Measurements from ENCODE around the gene NTNG2.

DNA sequence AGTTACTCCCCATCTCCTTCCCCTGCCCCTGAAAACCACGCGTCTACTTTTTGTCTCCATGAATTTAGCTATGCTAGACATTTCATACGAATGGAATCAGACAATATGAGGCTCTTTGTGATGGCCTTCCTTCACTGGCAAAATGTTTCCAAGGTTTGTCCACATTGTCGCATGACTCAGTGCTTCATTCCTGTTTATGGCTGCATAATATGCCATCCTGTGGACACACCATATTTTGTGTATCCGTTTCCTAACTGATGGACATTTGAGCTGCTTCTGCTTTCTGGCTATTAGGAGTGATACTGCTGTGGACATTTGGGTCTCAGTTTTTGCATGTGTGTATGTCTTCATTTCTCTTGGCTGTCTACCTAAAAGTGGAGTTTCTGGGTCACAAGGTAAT is 14.5 kb downstream of the NTNG2 start:
- TF ChIP-seq, protein P1, sequence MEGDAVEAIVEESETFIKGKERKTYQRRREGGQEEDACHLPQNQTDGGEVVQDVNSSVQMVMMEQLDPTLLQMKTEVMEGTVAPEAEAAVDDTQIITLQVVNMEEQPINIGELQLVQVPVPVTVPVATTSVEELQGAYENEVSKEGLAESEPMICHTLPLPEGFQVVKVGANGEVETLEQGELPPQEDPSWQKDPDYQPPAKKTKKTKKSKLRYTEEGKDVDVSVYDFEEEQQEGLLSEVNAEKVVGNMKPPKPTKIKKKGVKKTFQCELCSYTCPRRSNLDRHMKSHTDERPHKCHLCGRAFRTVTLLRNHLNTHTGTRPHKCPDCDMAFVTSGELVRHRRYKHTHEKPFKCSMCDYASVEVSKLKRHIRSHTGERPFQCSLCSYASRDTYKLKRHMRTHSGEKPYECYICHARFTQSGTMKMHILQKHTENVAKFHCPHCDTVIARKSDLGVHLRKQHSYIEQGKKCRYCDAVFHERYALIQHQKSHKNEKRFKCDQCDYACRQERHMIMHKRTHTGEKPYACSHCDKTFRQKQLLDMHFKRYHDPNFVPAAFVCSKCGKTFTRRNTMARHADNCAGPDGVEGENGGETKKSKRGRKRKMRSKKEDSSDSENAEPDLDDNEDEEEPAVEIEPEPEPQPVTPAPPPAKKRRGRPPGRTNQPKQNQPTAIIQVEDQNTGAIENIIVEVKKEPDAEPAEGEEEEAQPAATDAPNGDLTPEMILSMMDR (conservative IDR thresholded peaks at IDR 0.05; ENCODE audit: low read depth, low read length) = no peak
- TF ChIP-seq EZH2 (IDR thresholded peaks at IDR 0.05; ENCODE audit: low read length, unreplicated experiment) (no peak), EZH2phosphoT487 (IDR thresholded peaks at IDR 0.05; ENCODE audit: borderline replicate concordance, low read length) (no peak)
